Esophagus (tissue), 2 donors: ENCODE results near the gene DOCK9. TPM values are rescaled to one million over a fixed set of nuclear protein-coding genes. Genes with fewer than 3 reads are reported as not detected.
A peak's percentile ranks its signal among the peaks of the same experiment; 100 is the strongest.

Experiments used
- H3K27ac ChIP-seq, 2 donors: one replicate each; pipeline ENCODE4 v1.5.1; 2013; ENCODE audit warnings: low read depth in 2 of 2, mild to moderate bottlenecking in 2 of 2, inconsistent platforms in 1 of 2, low read length in 1 of 2, moderate library complexity in 1 of 2
- H3K27me3 ChIP-seq, 2 donors: one replicate each; pipeline ENCODE4 v1.6.1; 2013; ENCODE audit warnings: low read length in 2 of 2, control low read depth in 1 of 2, mild to moderate bottlenecking in 1 of 2; ENCODE audit not compliant: insufficient read depth in 2 of 2, control insufficient read depth in 1 of 2
- H3K36me3 ChIP-seq, 2 donors: one replicate each; pipeline ENCODE4 v1.6.1; 2013; ENCODE audit warnings: low read length in 1 of 2; ENCODE audit not compliant: control insufficient read depth in 2 of 2, insufficient read depth in 2 of 2
- H3K4me1 ChIP-seq, 2 donors: one replicate each; pipeline ENCODE4 v1.6.1; 2013; ENCODE audit warnings: low read length in 1 of 2; ENCODE audit not compliant: control insufficient read depth in 2 of 2, insufficient read depth in 2 of 2
- H3K4me3 ChIP-seq, 2 donors: one replicate each; pipeline ENCODE4 v1.5.1; 2013; ENCODE audit warnings: low read length in 2 of 2, mild to moderate bottlenecking in 2 of 2, low read depth in 1 of 2, moderate library complexity in 1 of 2
- H3K9me3 ChIP-seq, 2 donors: one replicate each; pipeline ENCODE4 v1.6.1; 2013; ENCODE audit warnings: mild to moderate bottlenecking in 2 of 2, low read depth in 1 of 2, low read length in 1 of 2, moderate library complexity in 1 of 2; ENCODE audit not compliant: control insufficient read depth in 2 of 2, insufficient read depth in 1 of 2
- WGBS, 2 donors: extraction: QIAGEN DNeasy Blood & Tissue Kit; methylation state at CpG; one replicate each; pipeline ENCODE4 v1.1.7; 2013; 5-methylcytosine and 5-hydroxymethylcytosine counted together
- polyA plus RNA-seq, 2 donors: library from polyadenylated mRNA; stranded (reverse); fragments of 200-250 nt; gene quantifications; one replicate each; pipeline ENCODE4 v1.2.3, GENCODE V29; 2013
- donor health status: healthy with polysubstance abuse.
- donor health status: Bipolar disorder and iron deficiency.

The DOCK9 gene
- polyA plus RNA-seq, 2 donors, result 69.1 to 83.1 TPM

DNA sequence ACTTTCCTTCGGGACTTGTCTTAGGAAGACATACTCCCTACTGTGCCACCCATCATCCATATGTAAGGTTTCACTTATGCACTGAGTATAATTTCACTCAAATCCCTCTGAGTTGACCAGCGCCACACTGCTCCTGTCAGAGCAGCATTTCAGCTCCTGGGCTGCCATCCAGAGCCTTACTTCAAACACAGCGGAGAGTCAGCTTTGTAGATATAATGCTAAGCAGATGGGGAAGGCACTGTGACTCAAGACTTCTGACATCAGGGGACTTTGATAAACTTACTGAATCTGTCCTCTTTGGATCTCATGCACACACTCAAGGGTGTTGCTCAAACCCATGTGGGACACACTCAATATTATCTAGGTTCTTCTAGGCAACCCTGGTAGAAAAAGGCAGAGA lies 34.9 kb downstream of the DOCK9 start:
- no peak overlapping the region for H3K4me3 ChIP-seq
- peaks cover 9 to 13% of the 10 kb centered on the region in 2 donors for H3K4me1 ChIP-seq
- WGBS, 2 donors, result 86 to 87% methylated on average over 3 of the region's 3 CpGs
- peak overlapping the region; percentile 10 to 15 for H3K27ac ChIP-seq
- no peaks in the 10 kb centered on the region for H3K27me3 ChIP-seq
- peaks cover 0 to 4% of the 10 kb centered on the region in 2 donors for H3K36me3 ChIP-seq
- no peaks in the 10 kb centered on the region for H3K9me3 ChIP-seq

DNA sequence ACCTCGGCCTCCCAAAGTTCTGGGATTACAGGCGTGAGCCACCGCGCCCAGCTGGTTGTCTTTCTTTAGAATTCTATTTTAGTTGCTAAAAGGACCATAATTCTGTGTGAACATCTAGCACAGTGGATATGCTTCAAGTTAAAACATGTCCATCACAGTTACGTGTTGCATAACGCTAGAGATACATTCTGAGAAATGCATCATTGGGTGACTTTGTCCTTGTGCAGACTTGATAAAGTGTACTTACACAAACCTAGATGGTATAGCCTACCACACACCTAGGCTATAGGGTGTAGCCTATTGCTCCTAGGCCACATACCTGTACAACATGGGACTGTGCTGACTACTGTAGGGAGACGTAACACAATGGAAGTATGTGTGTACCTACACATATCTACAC lies 35.4 kb downstream of the DOCK9 start:
- no peak overlapping the region for H3K27ac ChIP-seq
- whole genome bisulfite sequencing, 2 donors, result 69 to 76% methylated on average over 7 of the region's 7 CpGs
- no peak overlapping the region for H3K4me3 ChIP-seq
- peaks cover 0 to 4% of the 10 kb centered on the region in 2 donors for H3K36me3 ChIP-seq
- no peaks in the 10 kb centered on the region for H3K27me3 ChIP-seq
- no peaks in the 10 kb centered on the region for H3K9me3 ChIP-seq
- peaks cover 9 to 13% of the 10 kb centered on the region in 2 donors for H3K4me1 ChIP-seq

DNA sequence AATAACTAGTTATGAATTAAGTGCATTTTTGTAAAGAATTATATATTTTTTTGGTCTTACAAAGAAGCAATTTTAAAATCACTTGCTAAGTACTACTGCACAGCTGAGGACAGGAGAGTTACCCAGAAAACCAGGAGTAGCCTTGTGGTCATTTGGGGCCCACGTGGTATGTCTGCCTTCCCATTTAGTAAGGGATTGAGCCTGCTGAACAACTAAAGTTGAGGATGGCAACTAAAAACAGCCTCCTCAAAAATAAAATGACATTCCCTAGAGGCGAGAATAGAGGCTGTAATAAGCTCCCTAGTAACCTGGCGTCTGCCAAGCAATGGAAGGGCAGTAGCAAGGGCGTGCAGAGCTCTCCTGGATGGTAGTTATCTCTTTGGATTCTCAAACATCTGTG lies 36.3 kb downstream of the DOCK9 start:
- Histone ChIP-seq H3K36me3 (peaks cover 0 to 4% of the 10 kb centered on the region in 2 donors), H3K27me3 (no peaks in the 10 kb centered on the region), H3K9me3 (no peaks in the 10 kb centered on the region), H3K27ac (no peak overlapping the region), H3K4me3 (no peak overlapping the region), H3K4me1 (peaks cover 9 to 13% of the 10 kb centered on the region in 2 donors)
- 89 to 92% methylated on average over 4 of the region's 4 CpGs for WGBS, 2 donors

DNA sequence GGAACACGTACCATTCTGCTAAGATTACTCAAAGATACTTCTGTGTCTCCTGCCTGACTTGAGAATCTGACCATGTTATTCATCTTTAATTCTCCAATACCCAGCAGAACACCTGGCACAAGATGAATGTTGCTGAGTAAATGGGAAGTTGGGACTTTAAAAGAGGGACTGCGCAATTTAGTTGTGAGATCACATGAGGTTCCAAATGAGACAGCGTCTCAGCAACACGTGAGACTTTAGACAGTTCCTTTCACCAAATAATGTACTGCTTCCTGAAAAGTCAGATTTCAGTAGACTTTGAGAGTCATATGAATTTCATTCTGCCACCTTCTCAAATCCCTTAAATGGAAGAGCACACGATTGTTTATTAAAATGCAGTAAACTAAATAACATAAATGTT lies 36.7 kb downstream of the DOCK9 start:
- 85 to 86% methylated on average over 5 of the region's 5 CpGs for WGBS, 2 donors
- Histone ChIP-seq H3K4me3 (no peak overlapping the region), H3K27me3 (no peaks in the 10 kb centered on the region), H3K36me3 (peaks cover 0 to 4% of the 10 kb centered on the region in 2 donors), H3K27ac (no peak overlapping the region), H3K9me3 (no peaks in the 10 kb centered on the region), H3K4me1 (peaks cover 9 to 13% of the 10 kb centered on the region in 2 donors)

DNA sequence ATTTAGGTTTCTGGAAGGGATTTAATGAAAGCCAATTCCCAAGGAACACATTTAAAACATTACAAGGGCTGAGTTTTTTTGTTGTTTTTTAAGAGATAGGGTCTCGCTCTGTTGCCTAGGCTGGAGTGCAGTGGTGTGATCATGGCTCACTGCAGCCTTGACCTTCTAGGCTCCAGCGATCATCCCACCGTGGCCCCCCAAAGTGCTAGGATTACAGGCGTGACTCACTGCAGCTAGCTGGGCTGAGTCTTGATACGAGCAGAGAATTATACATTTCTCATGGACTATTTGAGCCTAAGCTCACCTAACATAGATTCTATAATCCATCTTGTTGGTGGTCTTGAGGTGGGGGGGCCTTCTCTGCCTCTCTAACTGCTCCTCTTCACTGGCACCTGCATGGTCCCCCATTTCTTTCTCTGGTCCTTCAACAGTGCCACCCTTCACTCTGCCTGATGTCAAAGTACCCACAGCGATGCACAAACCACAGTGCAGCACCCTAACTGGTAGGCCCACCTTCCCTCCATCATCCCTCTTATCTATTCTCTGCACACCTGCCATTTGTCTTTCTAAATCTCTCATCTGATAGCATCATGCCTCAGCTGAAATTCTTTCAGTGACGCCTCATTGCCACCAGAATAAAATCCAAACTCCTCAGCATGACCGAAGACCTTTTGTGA lies 37.4 kb downstream of the DOCK9 start:
- Histone ChIP-seq H3K27me3 (no peaks in the 10 kb centered on the region), H3K4me3 (no peak overlapping the region), H3K36me3 (peaks cover 0 to 4% of the 10 kb centered on the region in 2 donors), H3K4me1 (peaks cover 7 to 13% of the 10 kb centered on the region in 2 donors), H3K27ac (peak overlapping the region; percentile 47 to 66), H3K9me3 (peaks cover 0 to under 1% of the 10 kb centered on the region in 2 donors)
- 73 to 79% methylated on average over 8 of the region's 8 CpGs for WGBS, 2 donors

DNA sequence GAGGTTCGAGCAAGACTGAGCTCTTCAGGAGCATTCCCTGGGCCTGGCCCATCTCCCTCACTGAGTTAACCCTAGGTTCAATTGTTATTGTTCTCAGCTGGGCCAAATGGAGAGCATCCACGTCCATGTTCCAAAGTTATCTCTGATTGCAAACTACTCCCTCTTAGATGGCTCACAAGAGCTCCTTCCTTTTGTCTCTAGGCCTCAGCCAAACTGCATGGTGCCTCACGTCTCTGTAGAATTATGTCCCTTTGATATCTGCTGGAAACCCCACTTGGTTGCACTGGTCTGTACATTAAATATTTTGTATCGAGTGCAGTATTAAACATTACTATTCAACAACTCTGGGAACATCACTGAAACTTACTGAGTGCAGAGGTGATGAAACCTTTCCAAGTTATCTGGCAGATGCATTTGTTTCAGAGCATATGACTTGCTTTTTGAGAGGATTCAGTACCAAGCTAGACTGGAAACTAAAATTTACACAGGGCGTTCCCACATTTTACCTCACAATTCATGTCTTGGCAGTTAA lies 38.1 kb downstream of the DOCK9 start:
- Histone ChIP-seq H3K27me3 (no peaks in the 10 kb centered on the region), H3K36me3 (peaks cover 0 to 4% of the 10 kb centered on the region in 2 donors), H3K9me3 (peaks cover 0 to 3% of the 10 kb centered on the region in 2 donors), H3K27ac (peak overlapping the region; percentile 47 to 75), H3K4me3 (no peak overlapping the region), H3K4me1 (peaks cover 7 to 13% of the 10 kb centered on the region in 2 donors)
- WGBS, 2 donors, result 40 to 58% methylated on average over 5 of the region's 5 CpGs

DNA sequence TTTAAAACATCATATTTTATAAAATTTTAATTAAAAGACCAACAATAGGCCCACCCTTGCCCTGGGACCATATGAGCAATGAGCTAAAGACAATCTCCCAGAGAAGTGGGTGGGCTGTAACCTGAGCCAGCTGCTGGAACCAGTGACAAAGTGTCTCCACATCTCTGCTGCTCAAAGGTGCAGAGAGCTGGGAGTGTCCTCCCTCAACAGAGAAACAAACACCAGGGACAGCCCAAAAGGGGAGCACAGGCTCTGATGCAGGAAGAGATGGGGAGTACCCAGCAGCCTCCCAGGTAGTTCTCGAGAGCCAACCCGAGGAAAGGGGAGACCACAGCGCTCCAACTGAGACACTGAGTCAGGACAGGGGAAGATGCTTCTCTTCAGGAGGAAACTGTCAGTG lies 39.1 kb downstream of the DOCK9 start:
- no peaks in the 10 kb centered on the region for H3K27me3 ChIP-seq
- H3K36me3 ChIP-seq, result peaks cover 0 to 4% of the 10 kb centered on the region in 2 donors
- peaks cover 7 to 11% of the 10 kb centered on the region in 2 donors for H3K4me1 ChIP-seq
- peak overlapping the region; percentile 15 to 75 for H3K27ac ChIP-seq
- 90 to 92% methylated on average over 3 of the region's 3 CpGs for WGBS, 2 donors
- peaks cover 2 to 5% of the 10 kb centered on the region in 2 donors for H3K9me3 ChIP-seq
- H3K4me3 ChIP-seq, result no peak overlapping the region

DNA sequence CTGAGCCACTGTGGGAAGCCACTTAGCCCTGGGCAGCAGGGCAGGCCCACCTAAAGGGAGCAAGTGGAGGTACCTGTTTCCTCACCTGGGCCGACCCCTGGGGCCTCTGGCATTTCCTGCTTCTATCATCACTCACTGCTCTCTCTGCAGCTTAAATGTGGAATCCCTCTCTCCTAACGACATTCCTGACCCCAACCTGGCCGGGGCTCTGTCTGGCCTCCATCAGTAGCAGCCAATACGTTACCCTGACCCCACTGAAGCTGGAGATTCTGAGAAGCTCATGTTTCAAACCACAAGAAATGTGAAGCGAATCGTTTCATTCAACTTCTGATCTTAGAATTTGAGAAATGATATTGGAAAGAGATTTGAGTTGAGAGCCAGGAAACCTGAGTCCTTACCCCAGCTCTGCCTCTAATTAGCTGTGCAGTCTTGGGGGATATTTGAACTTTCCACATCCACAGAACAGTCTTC lies 39.9 kb downstream of the DOCK9 start:
- Histone ChIP-seq H3K27ac (no peak overlapping the region), H3K27me3 (no peaks in the 10 kb centered on the region), H3K36me3 (peaks cover 0 to 1% of the 10 kb centered on the region in 2 donors), H3K9me3 (peaks cover 2 to 5% of the 10 kb centered on the region in 2 donors), H3K4me1 (peaks cover 7 to 10% of the 10 kb centered on the region in 2 donors), H3K4me3 (no peak overlapping the region)
- 69 to 75% methylated on average over 6 of the region's 6 CpGs for WGBS, 2 donors

DNA sequence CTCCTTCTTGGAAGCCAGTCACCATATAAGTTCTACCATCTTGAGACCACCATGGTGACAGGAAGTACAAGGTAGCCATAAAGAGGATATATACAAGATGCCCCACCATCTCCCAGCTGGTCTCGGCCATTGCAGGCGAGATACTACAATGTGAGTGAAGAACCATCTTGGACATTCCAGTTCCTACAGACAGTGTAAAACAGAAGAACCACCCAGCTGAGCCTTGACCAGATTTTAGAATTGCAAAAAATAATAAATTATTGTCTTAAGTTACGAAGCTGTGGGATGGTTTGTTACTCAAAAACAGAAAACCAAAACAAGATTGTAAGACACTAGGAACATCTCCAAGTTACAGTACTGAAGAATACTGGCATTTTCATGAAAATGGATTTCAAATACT lies 43.6 kb downstream of the DOCK9 start:
- peaks cover 2 to 5% of the 10 kb centered on the region in 2 donors for H3K9me3 ChIP-seq
- WGBS, 2 donors, result 97 to 99% methylated on average over 3 of the region's 3 CpGs
- H3K27me3 ChIP-seq, result no peaks in the 10 kb centered on the region
- H3K36me3 ChIP-seq, result no peaks in the 10 kb centered on the region
- no peaks in the 10 kb centered on the region for H3K4me1 ChIP-seq
- H3K4me3 ChIP-seq, result no peak overlapping the region
- H3K27ac ChIP-seq, result no peak overlapping the region
